Trophoblast cell (in vitro differentiated cells and primary cell): ENCODE measurements around the gene KLRF1.

Source experiments
- DNase-seq, 2 donors: peaks; one replicate each; pipeline ENCODE4 v3.0.0-alpha.2; 2016
- H2AFZ ChIP-seq: 2 replicates; pipeline ENCODE4 v1.6.1; 2013; ENCODE audit warnings: low read length, moderate library complexity, mild to moderate bottlenecking; ENCODE audit not compliant: insufficient read depth, poor library complexity
- H2AK5ac ChIP-seq: 2 replicates; pipeline ENCODE4 v1.6.1; 2013; ENCODE audit warnings: mild to moderate bottlenecking, low read length
- H2BK120ac ChIP-seq: 2 replicates; pipeline ENCODE4 v1.6.1; 2013; ENCODE audit warnings: low read length, mild to moderate bottlenecking, moderate library complexity; ENCODE audit not compliant: insufficient read depth, poor library complexity
- H2BK12ac ChIP-seq: 2 replicates; pipeline ENCODE4 v1.6.1; 2013; ENCODE audit warnings: mild to moderate bottlenecking, low read length, moderate library complexity
- H2BK5ac ChIP-seq: 2 replicates; pipeline ENCODE4 v1.6.1; 2013; ENCODE audit warnings: low read length, low read depth, moderate library complexity, mild to moderate bottlenecking; ENCODE audit not compliant: poor library complexity
- H3K14ac ChIP-seq: 2 replicates; pipeline ENCODE4 v1.6.1; 2013; ENCODE audit warnings: mild to moderate bottlenecking, low read length
- H3K18ac ChIP-seq: 2 replicates; pipeline ENCODE4 v1.6.1; 2013; ENCODE audit warnings: mild to moderate bottlenecking, low read length
- H3K23ac ChIP-seq: 2 replicates; pipeline ENCODE4 v1.6.1; 2013; ENCODE audit warnings: low read length
- H3K27ac ChIP-seq: 2 replicates; pipeline ENCODE4 v1.5.1; 2013; ENCODE audit warnings: low read depth, mild to moderate bottlenecking, inconsistent platforms, low read length, moderate library complexity
- H3K27me3 ChIP-seq: 2 replicates; pipeline ENCODE4 v1.6.1; 2013; ENCODE audit warnings: inconsistent platforms, mild to moderate bottlenecking, low read length, moderate library complexity; ENCODE audit not compliant: insufficient read depth
- H3K36me3 ChIP-seq, 2 experiments: 1 replicate in 1 of 2; 2 replicates in 1 of 2; pipeline ENCODE4 v1.6.1; 2013; ENCODE audit warnings: low read length in 2 of 2, mild to moderate bottlenecking in 2 of 2, moderate library complexity in 1 of 2; ENCODE audit not compliant: insufficient read depth in 2 of 2, control insufficient read depth in 1 of 2
- H3K4ac ChIP-seq: 2 replicates; pipeline ENCODE4 v1.6.1; 2013; ENCODE audit warnings: low read depth, mild to moderate bottlenecking, low read length, moderate library complexity
- H3K4me1 ChIP-seq, 2 experiments: 1 replicate in 1 of 2; 2 replicates in 1 of 2; pipeline ENCODE4 v1.6.1; 2013; ENCODE audit warnings: low read length in 2 of 2, mild to moderate bottlenecking in 2 of 2, moderate library complexity in 1 of 2; ENCODE audit not compliant: insufficient read depth in 2 of 2, control insufficient read depth in 1 of 2
- H3K4me2 ChIP-seq: 2 replicates; pipeline ENCODE4 v1.6.1; 2013; ENCODE audit warnings: inconsistent platforms, mild to moderate bottlenecking, low read length, moderate library complexity
- H3K4me3 ChIP-seq: 2 replicates; pipeline ENCODE4 v1.5.1; 2013; ENCODE audit warnings: mild to moderate bottlenecking, low read depth, low read length, inconsistent platforms
- H3K79me1 ChIP-seq: one replicate; pipeline ENCODE4 v1.6.1; 2013; ENCODE audit warnings: low read length
- H3K79me2 ChIP-seq: 2 replicates; pipeline ENCODE4 v1.6.1; 2013; ENCODE audit warnings: low read length, mild to moderate bottlenecking; ENCODE audit not compliant: control insufficient read depth, insufficient read depth, poor library complexity
- H3K9ac ChIP-seq: 2 replicates; pipeline ENCODE4 v1.6.1; 2013; ENCODE audit warnings: mild to moderate bottlenecking, low read length
- H3K9me3 ChIP-seq: 2 replicates; pipeline ENCODE4 v1.6.1; 2013; ENCODE audit warnings: low read depth, mild to moderate bottlenecking, control low read depth, inconsistent platforms, low read length; ENCODE audit not compliant: insufficient read depth
- H4K12ac ChIP-seq: 2 replicates; pipeline ENCODE4 v1.6.1; 2013; ENCODE audit warnings: low read depth, mild to moderate bottlenecking, low read length, moderate library complexity
- H4K8ac ChIP-seq: 2 replicates; pipeline ENCODE4 v1.6.1; 2013; ENCODE audit warnings: low read depth, mild to moderate bottlenecking, low read length, moderate library complexity
- H4K91ac ChIP-seq: one replicate; pipeline ENCODE4 v1.6.1; 2013; ENCODE audit warnings: low read depth, mild to moderate bottlenecking, low read length, moderate library complexity
- WGBS: extraction: QIAGEN DNeasy Blood & Tissue Kit; methylation state at CpG from one replicate; pipeline ENCODE4 v1.1.7; 2013; ENCODE audit warnings: missing lambda C conversion rate; ENCODE audit not compliant: insufficient read length, insufficient coverage; ENCODE audit errors: extremely low coverage; 5-methylcytosine and 5-hydroxymethylcytosine counted together

Gene KLRF1

GRCh38 chr12:9796346-9796745 lies 30.9 kb upstream of the KLRF1 start:
- no peak overlapping the region for H2BK5ac ChIP-seq
- WGBS = no CpG with 5 or more reads among the region's 5 CpGs
- no peak overlapping the region for H3K27ac ChIP-seq
- no peak overlapping the region for H3K9ac ChIP-seq
- no peaks in the 10 kb centered on the region for H3K9me3 ChIP-seq
- no peaks in the 10 kb centered on the region for H3K79me1 ChIP-seq
- no peak for DNase-seq
- H2AFZ ChIP-seq = no peak overlapping the region
- H3K36me3 ChIP-seq = no peaks in the 10 kb centered on the region
- no peak overlapping the region for H2BK120ac ChIP-seq
- no peaks in the 10 kb centered on the region for H3K79me2 ChIP-seq
- H3K18ac ChIP-seq = no peak overlapping the region
- H3K4me3 ChIP-seq = no peak overlapping the region
- H3K4me1 ChIP-seq = no peaks in the 10 kb centered on the region
- no peak overlapping the region for H3K23ac ChIP-seq
- no peak overlapping the region for H4K91ac ChIP-seq
- no peak overlapping the region for H4K12ac ChIP-seq
- H2AK5ac ChIP-seq = no peak overlapping the region
- H3K4ac ChIP-seq = no peak overlapping the region
- no peak overlapping the region for H3K4me2 ChIP-seq
- H3K27me3 ChIP-seq = no peaks in the 10 kb centered on the region
- H3K14ac ChIP-seq = no peak overlapping the region
- no peak overlapping the region for H4K8ac ChIP-seq
- no peak overlapping the region for H2BK12ac ChIP-seq

DNA sequence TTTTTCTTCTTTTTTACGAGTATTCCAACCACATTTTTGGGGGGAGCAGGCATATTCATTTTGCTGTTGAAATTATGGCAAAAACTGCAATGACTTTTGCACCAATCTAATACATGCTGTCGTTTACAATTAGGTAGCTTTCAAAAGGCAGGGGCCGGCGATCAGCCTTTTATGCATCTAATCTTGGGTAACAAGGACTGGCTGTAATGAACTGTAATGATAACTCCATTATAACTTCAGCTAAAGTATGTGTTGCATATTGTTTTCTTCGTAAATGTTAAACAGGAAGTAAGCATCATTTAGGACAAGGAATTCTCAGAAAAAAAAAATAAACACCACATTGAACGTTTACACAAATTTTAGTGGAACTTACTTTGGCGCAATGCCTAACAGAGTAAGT lies 30.3 kb upstream of the KLRF1 start:
- WGBS = no CpG with 5 or more reads among the region's 7 CpGs

DNA sequence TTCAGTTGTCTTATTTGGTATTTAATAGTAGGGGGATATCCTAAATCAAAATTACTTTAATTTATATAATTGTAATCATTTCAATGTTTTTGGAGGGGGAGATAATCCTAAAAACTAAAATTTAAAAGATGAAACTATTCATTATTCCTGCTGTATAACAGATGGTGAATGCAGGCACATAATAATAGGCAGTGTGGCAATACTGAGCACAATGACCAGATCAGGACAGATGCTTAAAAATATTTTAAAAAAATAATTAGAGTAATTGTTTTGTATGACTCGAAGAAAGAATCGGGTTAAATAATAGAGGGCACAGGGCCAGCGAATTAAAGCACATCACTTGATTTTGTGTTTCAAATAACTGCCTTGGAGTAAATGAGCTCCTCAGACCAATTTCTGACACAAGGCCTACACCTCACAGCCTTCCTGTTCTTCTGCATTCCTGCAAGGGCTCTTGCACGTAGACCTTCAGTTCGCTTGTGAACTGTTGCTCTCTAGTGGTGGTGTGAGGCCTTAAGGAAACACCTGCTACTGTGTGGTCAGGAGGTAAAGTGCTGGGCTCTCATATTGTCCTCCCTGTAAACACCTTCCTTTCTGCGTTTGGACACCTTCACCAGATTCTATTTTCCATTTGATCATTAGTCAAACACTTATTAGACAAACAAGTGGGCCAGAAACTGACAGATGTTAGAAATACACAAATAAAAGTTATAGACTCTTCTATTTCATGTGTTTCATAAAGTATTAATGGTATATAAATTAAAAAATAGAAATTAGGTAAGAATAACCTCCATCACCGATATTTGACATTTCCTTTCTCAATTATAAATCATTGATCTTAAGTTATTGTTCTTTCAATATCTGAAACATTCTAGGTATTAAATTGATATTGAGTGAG lies 29.3 kb upstream of the KLRF1 start:
- no peaks in the 10 kb centered on the region for H3K79me2 ChIP-seq
- no peaks in the 10 kb centered on the region for H3K79me1 ChIP-seq
- no peak overlapping the region for H4K8ac ChIP-seq
- H3K23ac ChIP-seq = no peak overlapping the region
- no peak overlapping the region for H2BK120ac ChIP-seq
- no peak overlapping the region for H2AK5ac ChIP-seq
- no peak overlapping the region for H2AFZ ChIP-seq
- no peak overlapping the region for H2BK5ac ChIP-seq
- no peak overlapping the region for H4K12ac ChIP-seq
- H3K27ac ChIP-seq = no peak overlapping the region
- DNase-seq = peak; percentile 85 to 94
- H2BK12ac ChIP-seq = no peak overlapping the region
- no peak overlapping the region for H3K18ac ChIP-seq
- no peaks in the 10 kb centered on the region for H3K4me1 ChIP-seq
- H3K9ac ChIP-seq = no peak overlapping the region
- H3K9me3 ChIP-seq = no peaks in the 10 kb centered on the region
- WGBS = 100% methylated on average over 2 of the region's 7 CpGs
- no peaks in the 10 kb centered on the region for H3K36me3 ChIP-seq
- H3K4me2 ChIP-seq = no peak overlapping the region
- no peak overlapping the region for H4K91ac ChIP-seq
- no peak overlapping the region for H3K14ac ChIP-seq
- no peak overlapping the region for H3K4ac ChIP-seq
- no peak overlapping the region for H3K4me3 ChIP-seq
- H3K27me3 ChIP-seq = no peaks in the 10 kb centered on the region

More for the DNA sequence above, 30.3 kb upstream of the KLRF1 start:
- no peak overlapping the region for H3K4me2 ChIP-seq
- H3K4ac ChIP-seq = no peak overlapping the region
- no peak for DNase-seq
- no peaks in the 10 kb centered on the region for H3K79me1 ChIP-seq
- H3K14ac ChIP-seq = no peak overlapping the region
- H2BK5ac ChIP-seq = no peak overlapping the region
- H2BK12ac ChIP-seq = no peak overlapping the region
- no peak overlapping the region for H4K8ac ChIP-seq
- no peak overlapping the region for H2BK120ac ChIP-seq
- H3K27ac ChIP-seq = no peak overlapping the region
- no peak overlapping the region for H3K23ac ChIP-seq
- no peaks in the 10 kb centered on the region for H3K36me3 ChIP-seq
- H2AK5ac ChIP-seq = no peak overlapping the region
- no peaks in the 10 kb centered on the region for H3K27me3 ChIP-seq
- H3K9me3 ChIP-seq = no peaks in the 10 kb centered on the region
- no peak overlapping the region for H4K12ac ChIP-seq
- H2AFZ ChIP-seq = no peak overlapping the region
- H3K4me3 ChIP-seq = no peak overlapping the region
- H3K9ac ChIP-seq = no peak overlapping the region
- no peak overlapping the region for H4K91ac ChIP-seq
- no peaks in the 10 kb centered on the region for H3K79me2 ChIP-seq
- H3K18ac ChIP-seq = no peak overlapping the region
- no peaks in the 10 kb centered on the region for H3K4me1 ChIP-seq

DNA sequence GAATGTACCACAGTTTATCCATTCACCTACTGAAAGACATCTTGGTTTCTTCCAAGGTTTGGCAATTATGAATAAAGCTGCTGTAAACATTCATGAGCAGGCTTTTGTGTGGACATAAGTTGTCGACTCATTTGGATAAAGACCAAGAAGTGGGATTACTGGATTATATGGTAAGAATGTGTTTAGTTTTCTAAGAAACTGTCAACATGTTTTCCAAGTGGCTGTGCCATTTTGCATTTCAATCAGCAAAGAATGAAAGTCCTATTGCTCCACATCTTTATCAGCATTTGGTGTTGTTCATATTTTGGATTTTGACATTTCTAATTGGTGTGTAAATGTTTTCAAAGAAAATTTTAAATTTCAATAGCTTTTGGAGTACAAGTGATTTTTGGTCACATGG lies 27.3 kb upstream of the KLRF1 start:
- Histone ChIP-seq H4K91ac (no peak overlapping the region), H3K9ac (no peak overlapping the region), H2BK12ac (no peak overlapping the region), H4K12ac (no peak overlapping the region), H3K79me1 (no peaks in the 10 kb centered on the region), H3K36me3 (no peaks in the 10 kb centered on the region), H2BK120ac (no peak overlapping the region), H3K4me1 (no peaks in the 10 kb centered on the region), H3K23ac (no peak overlapping the region), H3K9me3 (no peaks in the 10 kb centered on the region), H2AFZ (no peak overlapping the region), H3K27me3 (no peaks in the 10 kb centered on the region), H3K79me2 (no peaks in the 10 kb centered on the region), H3K18ac (no peak overlapping the region), H3K27ac (no peak overlapping the region), H3K4me3 (no peak overlapping the region), H3K4me2 (no peak overlapping the region), H2BK5ac (no peak overlapping the region), H2AK5ac (no peak overlapping the region), H3K14ac (no peak overlapping the region), H3K4ac (no peak overlapping the region), H4K8ac (no peak overlapping the region)
- no CpG with 5 or more reads among the region's 1 CpG for WGBS
- no peak for DNase-seq
